Left renal pelvis (tissue), 4 donors: ENCODE data around the gene EPM2A. TPM values are rescaled to one million over a fixed set of nuclear protein-coding genes. Genes with fewer than 3 reads are reported as not detected.
"Not testable (repeated sequence)": the region's sequence is repeated elsewhere in the genome, so short reads cannot be mapped to it uniquely, and the experiment has no call there.

Experiments
- DNase-seq, 4 donors: peaks; one replicate each; pipeline ENCODE4 v3.0.0-alpha.2; 2013; ENCODE audit warnings: low read depth in 4 of 4, low spot score in 3 of 4
- polyA plus RNA-seq, 4 donors: library from polyadenylated mRNA; unstranded; fragments of 120-200 nt; gene quantifications; one replicate each; pipeline ENCODE4 v1.2.1, GENCODE V29; 2013; ENCODE audit not compliant: insufficient read length in 4 of 4

EPM2A gene
- polyA plus RNA-seq: 10 to 100 TPM in 3 of 4 donors, 1 to 10 TPM in 1; 8.3 to 14.7 (median 14.0) TPM

GRCh38 chr6:145735356-145736165 is at the start of gene EPM2A:
Gene EPM2A, minus strand, starts transcription at chr6:145735520. Its CDS starts 22 bp downstream, at chr6:145735498.
- DNase-seq: peak in 3 of 4 donors; percentile 44 to 58 (median 56)

DNA sequence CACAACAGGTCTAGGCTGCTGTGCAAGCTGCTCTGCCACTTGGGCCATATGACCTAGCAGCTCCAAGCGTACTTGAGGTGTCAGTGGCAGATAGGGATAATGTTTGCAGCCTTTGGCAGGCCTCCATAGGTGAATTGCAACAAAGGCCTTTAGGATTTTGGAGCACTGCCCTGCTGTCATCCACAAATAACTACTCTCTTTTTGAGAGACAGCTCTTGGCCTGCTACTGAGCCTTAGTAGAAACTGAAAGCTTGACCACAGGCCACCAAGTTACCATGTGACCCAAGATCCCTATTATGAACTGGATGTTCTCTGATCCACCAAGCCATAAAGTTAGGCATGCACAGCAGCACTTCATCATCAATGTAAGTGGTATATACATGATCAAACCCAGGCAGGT is 49.4 kb upstream of the EPM2A start:
- DNase-seq: no peak

DNA sequence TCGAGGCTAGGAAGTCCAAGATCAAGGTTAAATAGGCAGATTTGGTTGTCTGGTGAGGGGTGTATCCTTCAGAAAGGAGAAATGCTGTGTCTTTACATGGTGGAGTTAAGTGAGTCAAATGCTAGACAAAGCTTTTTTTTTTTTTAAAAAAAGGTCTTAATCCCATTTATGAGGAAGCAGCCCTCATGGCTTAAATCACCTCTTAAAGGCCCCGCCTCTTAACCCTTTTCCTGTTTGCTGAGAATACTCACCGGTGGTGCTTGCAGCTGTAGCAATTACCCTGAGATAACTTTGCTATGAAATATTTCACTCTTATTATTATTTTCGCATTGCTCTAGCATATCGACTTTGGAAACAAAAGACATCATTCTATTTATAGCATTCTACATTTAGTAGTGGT is 48.5 kb upstream of the EPM2A start:
- DNase-seq: no peak

DNA sequence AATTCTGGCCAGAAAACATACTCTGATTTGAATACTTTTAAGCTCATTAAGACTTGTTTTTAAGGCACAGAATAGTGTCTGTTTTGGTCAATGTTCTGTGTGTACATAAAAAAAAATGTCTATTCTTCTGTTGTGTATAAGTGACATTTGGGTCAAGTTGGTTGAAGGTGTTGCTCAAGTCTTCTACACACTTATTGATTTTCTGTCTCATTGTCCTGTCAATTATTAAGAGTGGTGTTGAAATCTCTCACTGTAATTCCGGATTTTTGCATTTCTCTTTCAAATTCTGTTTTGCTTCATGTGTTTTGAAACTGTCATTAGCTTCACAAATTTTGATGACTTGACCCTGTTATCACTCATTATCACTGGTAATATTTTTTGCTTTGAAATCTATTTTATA is 37.5 kb upstream of the EPM2A start:
- no peak for DNase-seq

DNA sequence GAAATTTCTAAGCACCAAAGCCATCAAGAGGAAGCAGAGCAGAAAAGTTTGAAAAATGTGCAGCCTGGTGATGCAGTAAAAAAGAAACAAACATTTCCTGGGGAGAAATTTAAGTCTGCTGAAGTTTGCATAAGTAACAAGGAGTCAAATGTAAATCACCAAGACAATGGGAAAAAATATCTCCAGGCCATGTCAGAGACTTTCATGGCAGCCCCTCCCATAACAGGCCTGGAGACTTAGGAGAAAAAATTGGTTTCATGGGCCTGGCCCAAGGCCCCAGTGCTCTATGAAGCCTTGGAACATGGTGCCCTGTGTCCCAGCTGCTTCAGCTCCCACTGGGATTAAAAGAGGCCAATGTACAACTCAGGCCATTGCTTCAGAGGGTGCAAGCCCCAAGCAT is 30.1 kb upstream of the EPM2A start:
- DNase-seq: no peak

DNA sequence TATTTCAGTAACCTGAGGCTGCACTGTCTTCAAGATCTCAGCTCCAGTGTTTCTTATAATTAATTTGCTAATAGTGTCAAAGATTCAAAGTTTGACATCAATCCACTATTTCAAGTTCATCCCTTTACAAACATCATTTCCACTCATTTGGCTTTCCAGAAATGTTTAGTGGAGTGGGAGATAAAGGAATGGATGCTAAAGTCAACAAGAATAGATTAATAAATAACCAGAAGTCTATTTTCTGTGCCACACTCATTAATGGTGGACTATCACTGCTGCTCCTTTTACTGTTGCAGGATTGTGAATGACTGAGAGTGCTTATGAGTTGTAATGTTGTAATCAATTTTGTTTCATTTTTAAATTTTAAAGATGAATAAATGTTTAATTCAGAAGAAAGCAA is 28.4 kb upstream of the EPM2A start:
- no peak for DNase-seq

DNA sequence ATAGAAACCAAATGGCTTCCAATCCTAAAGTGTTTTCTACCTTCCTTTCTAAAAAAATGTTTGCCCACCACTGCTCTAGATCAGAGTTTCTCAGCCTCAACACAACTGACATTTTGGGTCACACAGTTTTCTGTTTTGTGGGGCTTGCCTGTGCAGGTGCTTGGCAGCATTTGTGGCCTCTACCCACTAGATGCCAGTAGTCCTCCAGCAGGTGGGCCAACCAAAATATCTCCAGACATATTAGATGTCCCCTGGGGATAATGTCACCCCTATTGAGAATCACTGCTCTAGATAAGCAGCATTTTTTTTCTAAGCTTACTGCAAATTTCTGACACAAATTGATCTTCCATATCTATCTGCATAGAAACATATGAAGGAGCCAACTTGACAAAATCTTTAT is 26.3 kb upstream of the EPM2A start:
- no peak for DNase-seq

GRCh38 chr6:145758113-145758512 is 22.8 kb upstream of the EPM2A start:
- no peak for DNase-seq

GRCh38 chr6:145756170-145756662 is 20.9 kb upstream of the EPM2A start:
- DNase-seq: no peak

GRCh38 chr6:145755682-145756081 is 20.4 kb upstream of the EPM2A start:
- DNase-seq: no peak

DNA sequence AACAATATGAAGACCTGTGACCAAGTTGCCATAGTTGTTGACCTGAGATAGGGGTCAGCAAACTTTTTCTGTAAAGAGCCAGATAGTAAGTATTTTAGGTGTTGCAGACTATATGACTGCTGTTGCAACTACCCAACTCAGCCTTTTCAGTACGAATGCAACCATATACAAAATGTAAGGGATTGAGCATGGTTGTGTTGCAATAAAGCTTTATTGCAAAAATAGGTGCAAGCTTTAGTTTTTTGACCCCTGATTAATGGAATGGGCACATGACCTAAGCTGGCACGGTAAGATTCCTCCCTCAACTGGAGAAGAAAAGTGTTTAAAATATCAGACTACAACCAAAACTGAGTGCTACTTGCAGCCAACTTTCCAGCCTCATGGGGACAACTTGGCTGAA is 17.3 kb upstream of the EPM2A start:
- DNase-seq: no peak

GRCh38 chr6:145749632-145750031 is 14.3 kb upstream of the EPM2A start:
- DNase-seq: no peak

DNA sequence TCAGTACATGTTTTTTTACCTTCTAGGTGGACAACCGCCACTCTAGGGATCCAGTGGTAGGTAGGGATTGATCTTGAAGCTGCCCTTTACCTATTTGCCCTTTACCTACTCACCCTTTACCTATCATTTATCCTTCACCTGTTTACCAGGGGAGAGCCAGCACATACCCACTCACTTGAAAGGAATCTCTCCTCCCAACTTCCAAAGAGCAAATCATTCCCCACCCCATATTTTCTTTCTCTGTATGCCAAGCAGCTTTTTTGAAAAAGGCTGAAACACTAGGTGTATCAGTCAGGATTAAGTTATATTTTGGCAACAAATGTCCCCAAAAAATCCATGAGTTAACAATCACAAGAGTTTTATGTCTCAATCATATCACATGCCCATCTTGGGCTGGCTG is 10.5 kb upstream of the EPM2A start:
- no peak for DNase-seq

DNA sequence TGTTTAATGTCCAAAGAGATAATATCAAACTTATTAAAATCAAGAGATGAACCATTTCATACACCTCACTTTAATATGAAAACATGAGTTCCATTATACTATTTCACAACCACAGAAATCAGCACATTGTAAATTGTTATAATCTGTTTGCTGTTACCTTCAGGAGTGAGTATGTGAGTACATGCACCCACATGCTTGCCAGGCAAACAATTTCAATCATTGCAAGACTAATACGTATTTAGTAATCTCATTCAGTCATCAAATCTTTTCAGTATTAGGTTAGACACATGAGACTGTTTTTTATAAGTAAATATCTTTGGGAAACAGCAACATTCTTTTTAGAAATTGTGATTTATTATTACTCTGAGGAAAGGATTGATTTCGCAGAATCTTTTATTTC is 9.3 kb upstream of the EPM2A start:
- DNase-seq: no peak

DNA sequence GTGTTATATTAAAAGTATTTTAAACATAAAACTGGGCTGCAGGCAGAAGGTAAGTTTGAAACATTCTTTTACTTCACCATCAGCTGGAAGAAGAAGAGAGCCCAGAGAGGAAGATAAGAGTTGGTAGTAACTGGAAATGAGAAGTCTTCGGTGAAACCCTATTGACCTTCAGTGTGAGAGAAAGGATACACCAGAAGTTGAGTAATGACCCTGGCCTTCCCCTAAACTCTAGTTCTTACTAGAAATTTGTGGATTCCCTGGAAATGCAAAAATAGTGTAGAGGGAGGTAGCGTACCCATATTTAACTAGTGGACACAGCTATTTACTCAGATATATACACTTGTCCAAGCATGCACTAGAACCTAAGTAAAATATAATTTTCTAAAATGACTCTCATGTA is 8.0 kb upstream of the EPM2A start:
- no peak for DNase-seq

GRCh38 chr6:145742472-145742871 is 7.2 kb upstream of the EPM2A start:
- not testable (repeated sequence) for DNase-seq

DNA sequence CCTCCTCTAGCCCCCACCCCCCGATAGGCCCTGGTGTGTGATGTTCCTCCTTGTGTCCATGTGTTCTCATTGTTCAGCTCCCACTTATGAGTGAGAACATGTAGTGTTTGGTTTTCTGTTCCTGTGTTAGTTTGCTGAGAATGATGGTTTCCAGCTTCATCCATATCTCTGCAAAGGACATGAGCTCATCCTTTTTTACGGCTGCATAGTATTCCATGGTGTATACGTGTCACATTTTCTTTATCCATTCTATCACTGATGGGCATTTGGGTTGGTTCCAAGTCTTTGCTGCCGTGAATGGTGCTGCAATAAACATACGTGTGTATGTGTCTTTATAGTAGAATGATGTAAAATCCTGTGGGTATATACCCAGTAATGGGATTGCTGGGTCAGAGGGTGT is 4.4 kb upstream of the EPM2A start:
- DNase-seq: not testable (repeated sequence)

GRCh38 chr6:145738265-145738664 is 2.9 kb upstream of the EPM2A start:
- no peak for DNase-seq

GRCh38 chr6:145736661-145737144 is 1.4 kb upstream of the EPM2A start:
- peak in 1 of 4 donors; percentile 23 for DNase-seq

- peak; percentile 65 to 79 (median 76) for DNase-seq
Measured at GRCh38 chr6:145734486-145735355, 599 bp downstream of the EPM2A start.

DNA sequence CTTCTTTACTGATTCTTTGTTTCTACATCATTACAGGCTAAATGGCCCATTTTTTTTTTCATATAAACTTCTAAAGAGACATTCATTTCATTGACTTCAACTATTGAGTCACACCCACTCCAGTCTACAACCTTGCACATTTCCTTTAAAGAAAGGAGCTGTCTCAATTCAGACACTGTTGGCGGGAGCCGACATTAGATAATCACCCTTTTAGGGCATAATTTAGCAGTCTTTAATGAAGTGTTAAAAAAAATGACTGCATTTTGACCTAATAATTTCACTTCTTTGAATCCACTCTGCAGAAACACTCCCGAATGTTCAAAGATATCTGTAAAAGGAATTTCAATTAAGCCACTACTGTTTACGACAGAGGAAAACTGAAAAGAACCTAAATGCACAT is 1.5 kb downstream of the EPM2A start:
- no peak for DNase-seq
